HG03095 (cell line): Measurements from ENCODE around the gene PTPRD.

ENCODE experiments used
- ATAC-seq: cut with Tn5 transposase; IDR thresholded peaks from one replicate; pipeline ENCODE4 v1.9.1; 2021; ENCODE audit warnings: moderate library complexity; ENCODE audit not compliant: unreplicated experiment

PTPRD gene

GRCh38 chr9:9790216-9790872 is 822.5 kb downstream of the PTPRD start:
- no peak for ATAC-seq

- ATAC-seq = no peak
Measured at GRCh38 chr9:9783711-9784110, 829.1 kb downstream of the PTPRD start.

GRCh38 chr9:9783211-9783610 is 829.6 kb downstream of the PTPRD start:
- ATAC-seq = no peak

GRCh38 chr9:9778293-9778692 is 834.5 kb downstream of the PTPRD start:
- no peak for ATAC-seq

- ATAC-seq = no peak
Measured at GRCh38 chr9:9774471-9774870, 838.3 kb downstream of the PTPRD start.

GRCh38 chr9:9771314-9771713 is 841.5 kb downstream of the PTPRD start:
- no peak for ATAC-seq

- no peak for ATAC-seq
Measured at GRCh38 chr9:9764821-9765220, 848.0 kb downstream of the PTPRD start.

- ATAC-seq = no peak
Measured at GRCh38 chr9:9754186-9754585, 858.6 kb downstream of the PTPRD start.

- ATAC-seq = no peak
Measured at GRCh38 chr9:9753266-9753665, 859.5 kb downstream of the PTPRD start.

GRCh38 chr9:9752722-9753121 is 860.1 kb downstream of the PTPRD start:
- no peak for ATAC-seq

GRCh38 chr9:9751996-9752395 is 860.8 kb downstream of the PTPRD start:
- ATAC-seq = no peak

GRCh38 chr9:9750719-9751118 is 862.1 kb downstream of the PTPRD start:
- ATAC-seq = no peak

GRCh38 chr9:9749591-9749990 is 863.2 kb downstream of the PTPRD start:
- ATAC-seq = no peak

- ATAC-seq = no peak
Measured at GRCh38 chr9:9747787-9748186, 865.0 kb downstream of the PTPRD start.

GRCh38 chr9:9746826-9747225 is 866.0 kb downstream of the PTPRD start:
- no peak for ATAC-seq

- no peak for ATAC-seq
Measured at GRCh38 chr9:9743822-9744221, 869.0 kb downstream of the PTPRD start.

- no peak for ATAC-seq
Measured at GRCh38 chr9:9730174-9730573, 882.6 kb downstream of the PTPRD start.

- no peak for ATAC-seq
Measured at GRCh38 chr9:9729082-9729481, 883.7 kb downstream of the PTPRD start.

GRCh38 chr9:9719373-9720112 is 893.3 kb downstream of the PTPRD start:
- ATAC-seq = no peak

- ATAC-seq = no peak
Measured at GRCh38 chr9:9718691-9719090, 894.1 kb downstream of the PTPRD start.

- ATAC-seq = no peak
Measured at GRCh38 chr9:9679433-9679832, 933.4 kb downstream of the PTPRD start.

- no peak for ATAC-seq
Measured at GRCh38 chr9:9674461-9674860, 938.3 kb downstream of the PTPRD start.

GRCh38 chr9:9670454-9670853 is 942.3 kb downstream of the PTPRD start:
- no peak for ATAC-seq
